Trophoblast cell (in vitro differentiated cells and primary cell): ENCODE results near the gene STX10.
"Not testable (repeated sequence)": the region's sequence is repeated elsewhere in the genome, so short reads cannot be mapped to it uniquely, and the experiment has no call there.

ENCODE experiments used
- DNase-seq, 2 donors: peaks; one replicate each; pipeline ENCODE4 v3.0.0-alpha.2; 2016
- H2AFZ ChIP-seq: 2 replicates; pipeline ENCODE4 v1.6.1; 2013; ENCODE audit warnings: low read length, moderate library complexity, mild to moderate bottlenecking; ENCODE audit not compliant: insufficient read depth, poor library complexity
- H2AK5ac ChIP-seq: 2 replicates; pipeline ENCODE4 v1.6.1; 2013; ENCODE audit warnings: mild to moderate bottlenecking, low read length
- H2BK120ac ChIP-seq: 2 replicates; pipeline ENCODE4 v1.6.1; 2013; ENCODE audit warnings: low read length, mild to moderate bottlenecking, moderate library complexity; ENCODE audit not compliant: insufficient read depth, poor library complexity
- H2BK12ac ChIP-seq: 2 replicates; pipeline ENCODE4 v1.6.1; 2013; ENCODE audit warnings: mild to moderate bottlenecking, low read length, moderate library complexity
- H2BK5ac ChIP-seq: 2 replicates; pipeline ENCODE4 v1.6.1; 2013; ENCODE audit warnings: low read length, low read depth, moderate library complexity, mild to moderate bottlenecking; ENCODE audit not compliant: poor library complexity
- H3K14ac ChIP-seq: 2 replicates; pipeline ENCODE4 v1.6.1; 2013; ENCODE audit warnings: mild to moderate bottlenecking, low read length
- H3K18ac ChIP-seq: 2 replicates; pipeline ENCODE4 v1.6.1; 2013; ENCODE audit warnings: mild to moderate bottlenecking, low read length
- H3K23ac ChIP-seq: 2 replicates; pipeline ENCODE4 v1.6.1; 2013; ENCODE audit warnings: low read length
- H3K27ac ChIP-seq: 2 replicates; pipeline ENCODE4 v1.5.1; 2013; ENCODE audit warnings: low read depth, mild to moderate bottlenecking, inconsistent platforms, low read length, moderate library complexity
- H3K27me3 ChIP-seq: 2 replicates; pipeline ENCODE4 v1.6.1; 2013; ENCODE audit warnings: inconsistent platforms, mild to moderate bottlenecking, low read length, moderate library complexity; ENCODE audit not compliant: insufficient read depth
- H3K36me3 ChIP-seq, 2 experiments: 1 replicate in 1 of 2; 2 replicates in 1 of 2; pipeline ENCODE4 v1.6.1; 2013; ENCODE audit warnings: low read length in 2 of 2, mild to moderate bottlenecking in 2 of 2, moderate library complexity in 1 of 2; ENCODE audit not compliant: insufficient read depth in 2 of 2, control insufficient read depth in 1 of 2
- H3K4ac ChIP-seq: 2 replicates; pipeline ENCODE4 v1.6.1; 2013; ENCODE audit warnings: low read depth, mild to moderate bottlenecking, low read length, moderate library complexity
- H3K4me1 ChIP-seq, 2 experiments: 1 replicate in 1 of 2; 2 replicates in 1 of 2; pipeline ENCODE4 v1.6.1; 2013; ENCODE audit warnings: low read length in 2 of 2, mild to moderate bottlenecking in 2 of 2, moderate library complexity in 1 of 2; ENCODE audit not compliant: insufficient read depth in 2 of 2, control insufficient read depth in 1 of 2
- H3K4me2 ChIP-seq: 2 replicates; pipeline ENCODE4 v1.6.1; 2013; ENCODE audit warnings: inconsistent platforms, mild to moderate bottlenecking, low read length, moderate library complexity
- H3K4me3 ChIP-seq: 2 replicates; pipeline ENCODE4 v1.5.1; 2013; ENCODE audit warnings: mild to moderate bottlenecking, low read depth, low read length, inconsistent platforms
- H3K79me1 ChIP-seq: one replicate; pipeline ENCODE4 v1.6.1; 2013; ENCODE audit warnings: low read length
- H3K79me2 ChIP-seq: 2 replicates; pipeline ENCODE4 v1.6.1; 2013; ENCODE audit warnings: low read length, mild to moderate bottlenecking; ENCODE audit not compliant: control insufficient read depth, insufficient read depth, poor library complexity
- H3K9ac ChIP-seq: 2 replicates; pipeline ENCODE4 v1.6.1; 2013; ENCODE audit warnings: mild to moderate bottlenecking, low read length
- H3K9me3 ChIP-seq: 2 replicates; pipeline ENCODE4 v1.6.1; 2013; ENCODE audit warnings: low read depth, mild to moderate bottlenecking, control low read depth, inconsistent platforms, low read length; ENCODE audit not compliant: insufficient read depth
- H4K12ac ChIP-seq: 2 replicates; pipeline ENCODE4 v1.6.1; 2013; ENCODE audit warnings: low read depth, mild to moderate bottlenecking, low read length, moderate library complexity
- H4K8ac ChIP-seq: 2 replicates; pipeline ENCODE4 v1.6.1; 2013; ENCODE audit warnings: low read depth, mild to moderate bottlenecking, low read length, moderate library complexity
- H4K91ac ChIP-seq: one replicate; pipeline ENCODE4 v1.6.1; 2013; ENCODE audit warnings: low read depth, mild to moderate bottlenecking, low read length, moderate library complexity
- WGBS: extraction: QIAGEN DNeasy Blood & Tissue Kit; methylation state at CpG from one replicate; pipeline ENCODE4 v1.1.7; 2013; ENCODE audit warnings: missing lambda C conversion rate; ENCODE audit not compliant: insufficient read length, insufficient coverage; ENCODE audit errors: extremely low coverage; 5-methylcytosine and 5-hydroxymethylcytosine counted together

Gene STX10

DNA sequence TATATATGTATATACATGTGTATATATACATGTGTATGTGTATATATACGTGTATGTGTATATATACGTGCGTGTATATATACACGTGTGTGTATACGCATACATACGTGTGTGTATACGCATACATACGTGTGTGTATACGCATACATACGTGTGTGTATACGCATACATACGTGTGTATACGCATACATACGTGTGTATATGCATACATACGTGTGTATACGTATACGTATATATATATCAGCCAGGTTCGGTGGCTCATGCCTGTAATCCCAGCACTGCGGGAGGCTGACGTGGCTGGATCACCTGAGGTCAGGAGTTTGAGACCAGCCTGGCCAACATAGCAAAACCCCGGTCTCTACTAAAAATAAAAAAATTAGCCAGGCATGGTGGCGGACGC is 34.8 kb upstream of the STX10 start:
- not testable (repeated sequence) for H3K9me3 ChIP-seq, H2BK12ac ChIP-seq, H3K4me2 ChIP-seq

DNA sequence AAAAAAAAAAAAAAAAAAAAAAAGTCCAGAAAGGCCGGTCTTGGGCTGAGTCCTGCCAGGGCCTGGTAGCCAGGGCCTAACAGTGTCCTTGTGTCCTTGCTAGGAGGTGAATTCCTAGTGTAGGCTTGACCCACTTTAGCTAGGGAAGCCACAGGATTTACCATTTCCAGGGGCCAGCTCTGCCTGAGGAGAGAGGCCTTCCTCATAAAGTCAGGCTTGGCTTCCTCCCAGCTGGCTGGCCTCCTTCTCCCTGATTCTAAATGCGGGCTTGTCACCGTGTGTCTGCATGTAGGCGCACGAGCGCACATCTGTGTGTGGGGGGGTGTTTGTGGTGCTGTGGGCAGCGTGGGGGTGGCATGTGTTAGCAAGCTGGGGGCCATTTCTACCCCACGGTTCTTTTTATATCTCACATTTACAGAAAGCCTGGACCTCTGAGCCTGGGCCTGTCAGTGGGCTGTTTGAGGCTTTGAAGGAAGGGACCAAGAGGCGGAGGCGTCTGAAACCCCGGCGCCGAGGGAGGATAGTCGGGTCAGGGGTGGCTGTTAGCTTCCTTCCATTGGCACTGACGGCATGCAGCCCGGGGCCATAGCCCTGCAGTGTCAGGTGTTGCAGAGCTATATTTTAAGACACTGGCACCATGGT is 31.7 kb upstream of the STX10 start:
- Histone ChIP-seq H2AK5ac (no peak overlapping the region), H3K4me3 (no peak overlapping the region), H4K91ac (peak overlapping the region; percentile 26), H3K23ac (no peak overlapping the region), H2BK12ac (no peak overlapping the region), H3K79me2 (no peaks in the 10 kb centered on the region), H3K14ac (no peak overlapping the region), H4K8ac (no peak overlapping the region), H2BK5ac (no peak overlapping the region), H3K18ac (no peak overlapping the region), H3K9me3 (no peaks in the 10 kb centered on the region), H3K79me1 (no peaks in the 10 kb centered on the region), H2BK120ac (no peak overlapping the region), H3K4me2 (no peak overlapping the region), H3K36me3 (no peaks in the 10 kb centered on the region), H3K27ac (no peak overlapping the region), H2AFZ (no peak overlapping the region), H4K12ac (no peak overlapping the region), H3K27me3 (no peaks in the 10 kb centered on the region), H3K9ac (no peak overlapping the region), H3K4ac (no peak overlapping the region), H3K4me1 (no peaks in the 10 kb centered on the region)
- WGBS = no CpG with 5 or more reads among the region's 16 CpGs
- no peak for DNase-seq

More for the DNA sequence above, 34.8 kb upstream of the STX10 start:
- H3K14ac ChIP-seq, H4K8ac ChIP-seq, H4K12ac ChIP-seq, H3K4ac ChIP-seq, H3K18ac ChIP-seq, H3K79me2 ChIP-seq, H3K4me1 ChIP-seq, H3K9ac ChIP-seq, H3K23ac ChIP-seq, H2AFZ ChIP-seq, H3K4me3 ChIP-seq, H3K79me1 ChIP-seq, H4K91ac ChIP-seq, H3K27ac ChIP-seq, H2BK120ac ChIP-seq, H3K36me3 ChIP-seq, DNase-seq, H2BK5ac ChIP-seq, H2AK5ac ChIP-seq, H3K27me3 ChIP-seq: not testable (repeated sequence)
- no CpG with 5 or more reads among the region's 23 CpGs for WGBS

DNA sequence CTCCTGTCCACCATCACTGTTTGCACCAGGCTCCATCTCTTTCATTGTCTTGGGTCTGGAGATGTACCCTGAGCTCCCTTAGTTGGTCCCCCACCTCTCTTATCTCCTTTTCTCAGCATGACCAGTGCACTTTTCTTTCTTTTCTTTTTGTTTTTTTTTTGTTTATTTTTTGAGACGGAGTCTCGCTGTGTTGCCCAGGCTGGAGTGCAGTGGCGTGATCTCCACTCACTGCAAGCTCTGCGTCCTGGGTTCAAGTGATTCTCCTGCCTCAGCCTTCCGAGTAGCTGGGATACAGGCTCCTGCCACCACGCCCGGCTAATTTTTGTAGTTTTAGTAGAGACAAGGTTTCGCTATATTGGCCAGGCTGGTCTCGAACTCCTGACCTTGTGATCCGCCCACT is 28.1 kb upstream of the STX10 start:
- H2AFZ ChIP-seq, H4K8ac ChIP-seq, H3K4me1 ChIP-seq, H2BK120ac ChIP-seq, H3K27ac ChIP-seq, H2BK5ac ChIP-seq, H3K9ac ChIP-seq, H2BK12ac ChIP-seq, H3K4ac ChIP-seq, H3K4me3 ChIP-seq, H3K79me1 ChIP-seq, DNase-seq, H3K27me3 ChIP-seq, H3K4me2 ChIP-seq, H3K79me2 ChIP-seq, H3K23ac ChIP-seq, H3K18ac ChIP-seq, H4K12ac ChIP-seq, H4K91ac ChIP-seq, H2AK5ac ChIP-seq, H3K9me3 ChIP-seq, H3K36me3 ChIP-seq, H3K14ac ChIP-seq: not testable (repeated sequence)
- no CpG with 5 or more reads among the region's 10 CpGs for WGBS

DNA sequence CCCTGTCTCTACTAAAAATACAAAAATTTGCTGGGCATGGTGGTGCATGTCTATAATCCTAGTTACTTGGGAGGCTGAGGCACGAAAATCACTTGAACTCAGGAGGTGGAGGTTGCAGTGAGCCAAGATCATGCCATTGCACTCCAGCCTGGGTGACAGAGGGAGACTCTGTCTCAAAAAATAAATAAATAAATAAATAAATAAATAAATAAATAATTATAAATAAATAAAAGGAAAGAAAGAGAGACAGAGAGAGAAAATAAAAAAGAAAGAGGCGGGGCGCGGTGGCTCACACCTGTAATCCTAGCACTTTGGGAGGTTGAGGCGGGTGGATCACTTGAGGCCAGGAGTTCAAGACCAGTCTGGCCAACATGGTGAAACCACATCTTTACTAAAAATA is 27.4 kb upstream of the STX10 start:
- not testable (repeated sequence) for H4K91ac ChIP-seq, H3K79me2 ChIP-seq, H3K36me3 ChIP-seq, H2BK12ac ChIP-seq, H2BK120ac ChIP-seq, H3K23ac ChIP-seq, H3K4me1 ChIP-seq, H3K27ac ChIP-seq, H4K12ac ChIP-seq, H3K27me3 ChIP-seq, H3K9ac ChIP-seq, H4K8ac ChIP-seq, H3K14ac ChIP-seq, H2AK5ac ChIP-seq, H3K4me3 ChIP-seq, H3K79me1 ChIP-seq, H3K18ac ChIP-seq, DNase-seq, H3K4ac ChIP-seq, H2AFZ ChIP-seq, H3K4me2 ChIP-seq, H2BK5ac ChIP-seq, H3K9me3 ChIP-seq
- WGBS = no CpG with 5 or more reads among the region's 5 CpGs
